ENCODE results near the gene EEA1. TPM values are rescaled to one million over a fixed set of nuclear protein-coding genes. Genes with fewer than 3 reads are reported as not detected.

Gene EEA1
- total RNA-seq, 2 experiments from 2014 or later = 3.0 to 11.9 TPM

DNA sequence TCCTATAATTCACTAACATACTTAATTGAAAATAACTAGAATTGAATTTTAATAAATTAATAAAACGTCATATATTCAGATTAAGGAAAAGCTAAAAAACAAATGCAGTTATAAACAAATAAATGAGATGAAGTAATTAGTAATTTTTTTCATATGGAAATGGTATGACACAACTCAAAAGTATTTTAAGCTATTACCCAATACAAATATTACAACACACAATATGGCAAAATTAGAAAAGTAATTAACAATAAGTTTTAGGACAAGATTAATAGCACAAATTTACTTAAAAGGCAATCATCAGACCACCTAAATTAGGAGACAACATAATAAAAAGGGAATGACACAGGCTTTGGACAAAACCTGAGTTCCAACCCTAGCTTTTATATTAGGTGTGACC is 81.7 kb downstream of the EEA1 start:
- intact Hi-C loops (cut with micrococcal nuclease; ENCODE audit: unreplicated experiment) = no loop called here

DNA sequence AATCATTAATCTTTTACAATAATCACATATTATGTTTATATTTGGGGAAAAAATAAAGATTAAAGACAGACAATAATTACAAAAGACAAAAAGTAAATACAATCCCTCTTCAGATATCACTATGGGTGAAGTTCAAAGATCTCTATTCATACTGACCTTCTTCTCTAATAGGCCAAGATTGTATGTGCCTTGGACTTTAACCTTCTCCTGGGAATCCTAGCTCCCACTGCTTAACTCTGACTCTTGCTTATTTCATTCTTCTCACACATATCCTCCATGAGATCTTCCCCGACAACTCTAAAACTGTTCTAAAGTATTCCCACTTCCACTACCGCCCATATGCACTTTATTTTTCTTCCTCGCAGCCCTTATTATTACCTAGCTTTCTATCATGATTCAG is 83.8 kb downstream of the EEA1 start:
- ChIA-PET CTCF (ENCODE audit: unreplicated experiment) (no interaction called here), POLR2A (interaction anchor here (0.9 to 1.4 kb wide), 2 partner anchors 31 to 35 kb away, joined by 4 to 5 read pairs; no protein-coding TSS in a partner anchor)
- DNase-seq (ENCODE audit: low spot score) = no peak
- peaks cover 30% of the 10 kb centered on the region for H3K36me3 ChIP-seq (ENCODE audit: insufficient read depth, low read length)
- H3K9me3 ChIP-seq (ENCODE audit: low read length) = peaks cover 11% of the 10 kb centered on the region; the same call in 1 of the 2 replicates
- H3K4me1 ChIP-seq (ENCODE audit: insufficient read depth, low read length, poor library complexity, severe bottlenecking) = no peaks in the 10 kb centered on the region
- H3K27ac ChIP-seq (ENCODE audit: low read depth, low read length, poor library complexity, severe bottlenecking) = no peak overlapping the region
- no peaks in the 10 kb centered on the region for H4K20me1 ChIP-seq (ENCODE audit: insufficient read depth, low read length)
- H3K4me3 ChIP-seq (ENCODE audit: low read depth, low read length, poor library complexity, severe bottlenecking) = no peak overlapping the region
- no peak for TF ChIP-seq EZH2phosphoT487 (IDR thresholded peaks at IDR 0.05; ENCODE audit: borderline replicate concordance, low read depth, low read length)
- TF ChIP-seq, protein P1, sequence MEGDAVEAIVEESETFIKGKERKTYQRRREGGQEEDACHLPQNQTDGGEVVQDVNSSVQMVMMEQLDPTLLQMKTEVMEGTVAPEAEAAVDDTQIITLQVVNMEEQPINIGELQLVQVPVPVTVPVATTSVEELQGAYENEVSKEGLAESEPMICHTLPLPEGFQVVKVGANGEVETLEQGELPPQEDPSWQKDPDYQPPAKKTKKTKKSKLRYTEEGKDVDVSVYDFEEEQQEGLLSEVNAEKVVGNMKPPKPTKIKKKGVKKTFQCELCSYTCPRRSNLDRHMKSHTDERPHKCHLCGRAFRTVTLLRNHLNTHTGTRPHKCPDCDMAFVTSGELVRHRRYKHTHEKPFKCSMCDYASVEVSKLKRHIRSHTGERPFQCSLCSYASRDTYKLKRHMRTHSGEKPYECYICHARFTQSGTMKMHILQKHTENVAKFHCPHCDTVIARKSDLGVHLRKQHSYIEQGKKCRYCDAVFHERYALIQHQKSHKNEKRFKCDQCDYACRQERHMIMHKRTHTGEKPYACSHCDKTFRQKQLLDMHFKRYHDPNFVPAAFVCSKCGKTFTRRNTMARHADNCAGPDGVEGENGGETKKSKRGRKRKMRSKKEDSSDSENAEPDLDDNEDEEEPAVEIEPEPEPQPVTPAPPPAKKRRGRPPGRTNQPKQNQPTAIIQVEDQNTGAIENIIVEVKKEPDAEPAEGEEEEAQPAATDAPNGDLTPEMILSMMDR (conservative IDR thresholded peaks at IDR 0.05; ENCODE audit: low read length) = no peak
- H3K79me2 ChIP-seq (ENCODE audit: insufficient read depth, low read depth, low read length) = no peaks in the 10 kb centered on the region
- BruUV-seq (replicated peaks) = no TSS peak
- no peak overlapping the region for H2AFZ ChIP-seq (ENCODE audit: low read length)
- no peaks in the 10 kb centered on the region for H3K9me2 ChIP-seq (ENCODE audit: insufficient read depth, low read length)
- H3K4me2 ChIP-seq (ENCODE audit: low read length) = no peak overlapping the region
- intact Hi-C loops (cut with micrococcal nuclease; ENCODE audit: unreplicated experiment) = no loop called here

More for the DNA sequence above, 81.7 kb downstream of the EEA1 start:
- no TSS peak for BruUV-seq (replicated peaks)
- POLR2A ChIA-PET = interaction anchor here (0.5 to 1.7 kb wide), 5 partner anchors 9 to 60 kb away, joined by 3 to 7 read pairs (median 4); no protein-coding TSS in a partner anchor
- no peak overlapping the region for H2AFZ ChIP-seq (ENCODE audit: low read length)
- H3K4me1 ChIP-seq (ENCODE audit: insufficient read depth, low read length, poor library complexity, severe bottlenecking) = no peaks in the 10 kb centered on the region
- no peak overlapping the region for H3K4me2 ChIP-seq (ENCODE audit: low read length)
- no peak for DNase-seq (ENCODE audit: low spot score)
- no peaks in the 10 kb centered on the region for H4K20me1 ChIP-seq (ENCODE audit: insufficient read depth, low read length)
- CTCF ChIA-PET (ENCODE audit: unreplicated experiment) = no interaction called here
- no peak overlapping the region for H3K4me3 ChIP-seq (ENCODE audit: low read depth, low read length, poor library complexity, severe bottlenecking)
- H3K9me2 ChIP-seq (ENCODE audit: insufficient read depth, low read length) = no peaks in the 10 kb centered on the region
- H3K36me3 ChIP-seq (ENCODE audit: insufficient read depth, low read length) = peaks cover 25% of the 10 kb centered on the region
- H3K79me2 ChIP-seq (ENCODE audit: insufficient read depth, low read depth, low read length) = no peaks in the 10 kb centered on the region
- H3K27ac ChIP-seq (ENCODE audit: low read depth, low read length, poor library complexity, severe bottlenecking) = no peak overlapping the region
- TF ChIP-seq, protein P1 (conservative IDR thresholded peaks at IDR 0.05; ENCODE audit: low read length) = no peak
- no peak for TF ChIP-seq EZH2phosphoT487 (IDR thresholded peaks at IDR 0.05; ENCODE audit: borderline replicate concordance, low read depth, low read length)
- no peaks in the 10 kb centered on the region for H3K9me3 ChIP-seq (ENCODE audit: low read length)

DNA sequence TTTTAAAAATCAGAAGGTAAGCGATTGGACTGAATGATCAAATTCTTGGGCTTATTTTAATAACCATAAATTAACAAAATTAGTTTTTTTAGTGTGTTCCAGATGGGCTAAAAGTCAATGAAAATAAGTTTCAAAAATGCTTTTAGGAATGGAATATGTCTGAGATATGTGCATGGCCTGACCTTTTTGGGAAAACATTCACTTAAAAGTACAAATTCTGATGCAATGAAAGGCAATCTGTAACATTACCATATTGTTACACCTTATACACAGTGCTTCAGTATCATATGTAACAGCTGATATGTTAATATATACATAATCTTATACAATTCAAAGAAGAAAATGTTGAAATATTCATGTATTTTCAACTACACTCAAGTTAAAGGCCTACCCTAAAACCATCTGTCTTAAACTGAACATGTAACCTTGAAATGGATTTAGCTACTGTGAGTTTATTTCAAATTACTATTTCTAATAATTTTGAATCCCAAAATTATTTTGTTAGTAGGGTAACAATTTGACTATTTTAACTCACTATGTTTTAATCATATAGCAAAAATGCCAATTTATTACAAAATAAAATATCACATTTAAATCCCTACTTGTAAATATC is 84.8 kb downstream of the EEA1 start:
- POLR2A ChIA-PET = interaction anchor here (1.4 kb wide), 1 partner anchor 34 kb away, joined by 4 read pairs; no protein-coding TSS in a partner anchor
- no TSS peak for BruUV-seq (replicated peaks)

More for the DNA sequence above, 84.8 kb downstream of the EEA1 start:
- H3K9me2 ChIP-seq (ENCODE audit: insufficient read depth, low read length) = no peaks in the 10 kb centered on the region
- no peak for DNase-seq (ENCODE audit: low spot score)
- CTCF ChIA-PET (ENCODE audit: unreplicated experiment) = no interaction called here
- peaks cover 11% of the 10 kb centered on the region; the same call in 1 of the 2 replicates for H3K9me3 ChIP-seq (ENCODE audit: low read length)
- H3K4me3 ChIP-seq (ENCODE audit: low read depth, low read length, poor library complexity, severe bottlenecking) = no peak overlapping the region
- H3K4me1 ChIP-seq (ENCODE audit: insufficient read depth, low read length, poor library complexity, severe bottlenecking) = no peaks in the 10 kb centered on the region
- no peaks in the 10 kb centered on the region for H3K79me2 ChIP-seq (ENCODE audit: insufficient read depth, low read depth, low read length)
- H3K27ac ChIP-seq (ENCODE audit: low read depth, low read length, poor library complexity, severe bottlenecking) = no peak overlapping the region
- H3K4me2 ChIP-seq (ENCODE audit: low read length) = no peak overlapping the region
- H2AFZ ChIP-seq (ENCODE audit: low read length) = no peak overlapping the region
- no peak for TF ChIP-seq EZH2phosphoT487 (IDR thresholded peaks at IDR 0.05; ENCODE audit: borderline replicate concordance, low read depth, low read length)
- TF ChIP-seq, protein P1 (conservative IDR thresholded peaks at IDR 0.05; ENCODE audit: low read length) = no peak
- intact Hi-C loops (cut with micrococcal nuclease; ENCODE audit: unreplicated experiment) = no loop called here
- no peaks in the 10 kb centered on the region for H4K20me1 ChIP-seq (ENCODE audit: insufficient read depth, low read length)
- H3K36me3 ChIP-seq (ENCODE audit: insufficient read depth, low read length) = peaks cover 23% of the 10 kb centered on the region
